WERI-Rb-1 (cell line): Measurements from ENCODE around the gene NEURL4.

Experiments
- DNase-seq: peaks from one replicate; pipeline ENCODE4 v3.0.0-alpha.2; 2020
- H3K27ac ChIP-seq: fragments of 250-450 bp; sonication (Bioruptor Pico); 2 replicates; pipeline ENCODE4 v1.5.1; 2020; ENCODE audit warnings: mild to moderate bottlenecking, moderate library complexity
- H3K27me3 ChIP-seq: fragments of 250-450 bp; sonication (Bioruptor Pico); 2 replicates; pipeline ENCODE4 v1.5.1; 2021; ENCODE audit warnings: mild to moderate bottlenecking, low read depth, moderate library complexity; ENCODE audit not compliant: insufficient read depth, severe bottlenecking
- H3K36me3 ChIP-seq: fragments of 250-450 bp; sonication (Bioruptor Pico); 2 replicates; pipeline ENCODE4 v1.5.1; 2020; ENCODE audit warnings: mild to moderate bottlenecking, moderate library complexity
- H3K4me3 ChIP-seq: 2 replicates; pipeline ENCODE4 v1.5.1; 2011; ENCODE audit warnings: low read depth, mild to moderate bottlenecking, control low read depth, low read length
- H3K9me3 ChIP-seq: fragments of 250-450 bp; sonication (Bioruptor Pico); 2 replicates; pipeline ENCODE4 v1.5.1; 2021; ENCODE audit warnings: mild to moderate bottlenecking, moderate library complexity; ENCODE audit not compliant: severe bottlenecking
- CTCF ChIP-seq: IDR thresholded peaks from 2 replicates; pipeline ENCODE4 v1.5.1; 2011; ENCODE audit warnings: low read depth, mild to moderate bottlenecking, control low read depth, inconsistent platforms, low read length

NEURL4 gene

DNA sequence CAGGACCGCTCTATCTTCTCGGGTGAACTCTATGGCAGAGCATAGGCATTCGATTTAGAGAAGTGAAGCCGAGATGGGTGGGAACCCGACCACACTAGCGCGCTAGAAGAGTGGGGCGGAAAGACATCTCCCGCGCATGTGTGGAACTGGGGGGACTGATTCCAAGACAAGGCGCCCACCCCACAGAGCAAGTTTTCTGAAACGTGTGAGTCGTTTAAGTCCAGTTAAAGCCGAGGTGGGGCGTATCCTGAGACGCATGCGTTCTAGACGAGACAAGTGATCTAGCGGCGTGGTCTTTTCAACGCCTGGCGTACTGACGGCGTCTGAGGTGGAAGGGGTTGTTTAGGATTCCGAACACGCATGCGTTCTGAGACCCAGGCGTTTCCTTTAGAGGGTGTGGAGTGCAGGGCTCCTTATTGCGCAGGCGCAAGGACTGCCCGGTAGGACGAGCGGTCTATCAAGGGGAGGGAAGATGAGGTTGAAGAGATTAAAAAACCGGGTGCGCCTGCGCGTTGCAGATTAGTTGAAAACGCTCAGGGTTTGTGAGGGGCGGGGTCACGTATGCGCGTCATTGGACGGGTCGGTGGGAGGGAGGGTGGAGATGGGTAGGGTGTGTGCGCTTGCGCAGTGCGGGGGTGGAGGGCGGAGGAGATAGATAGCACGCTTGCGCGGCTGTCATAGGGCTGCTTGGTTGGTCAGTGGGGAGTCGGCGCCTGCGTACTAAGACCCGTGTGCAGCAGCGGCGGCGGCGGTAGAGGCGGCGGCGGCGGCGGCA, 22.0 kb downstream of the NEURL4 start, which contains the start of gene EIF5A:
Gene EIF5A, plus strand, starts transcription at position 718 of the 775 bp plus-strand sequence. CDS start 2,008 bp downstream, outside the sequence.
- DNase-seq, result peak; percentile 100

DNA sequence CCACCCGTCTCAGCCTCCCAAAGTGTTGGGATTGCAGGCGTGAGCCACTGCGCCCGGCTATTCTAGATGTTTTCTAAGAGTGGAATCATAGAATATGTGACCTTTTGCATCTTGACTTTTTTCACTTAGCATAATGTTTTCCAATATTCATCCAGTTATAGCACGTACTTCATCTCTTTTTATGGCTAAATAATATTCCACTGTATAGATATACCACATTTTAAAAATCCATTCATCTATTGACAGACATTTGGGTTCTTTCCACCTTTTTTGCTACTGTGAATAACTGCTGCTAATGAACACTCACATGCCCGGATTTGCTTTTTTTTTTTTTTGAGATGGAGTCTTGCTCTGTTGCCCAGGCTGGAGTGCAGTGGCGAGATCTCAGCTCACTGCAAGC, 25.0 kb downstream of the NEURL4 start:
- Histone ChIP-seq H3K27me3 (no peaks in the 10 kb centered on the region), H3K27ac (no peak overlapping the region), H3K36me3 (peaks cover 7% of the 10 kb centered on the region), H3K9me3 (peaks cover 3% of the 10 kb centered on the region), H3K4me3 (no peak overlapping the region)
- no peak for TF ChIP-seq CTCF
- DNase-seq, result no peak

More for the DNA sequence above, 22.0 kb downstream of the NEURL4 start, which contains the start of gene EIF5A:
- Histone ChIP-seq H3K27me3 (no peaks in the 10 kb centered on the region), H3K9me3 (peaks cover 3% of the 10 kb centered on the region), H3K36me3 (peaks cover 33% of the 10 kb centered on the region), H3K27ac (peak within 1 kb of the TSS; percentile 96), H3K4me3 (peak within 1 kb of the TSS; percentile 60)
- TF ChIP-seq CTCF, result no peak

- Histone ChIP-seq H3K27ac (no peak overlapping the region; the same call in 1 of the 2 replicates), H3K27me3 (no peaks in the 10 kb centered on the region), H3K9me3 (no peaks in the 10 kb centered on the region), H3K36me3 (no peaks in the 10 kb centered on the region), H3K4me3 (peak overlapping the region; percentile 13; the same call in 1 of the 2 replicates)
- TF ChIP-seq CTCF, result peak; percentile 90
- peak; percentile 83 for DNase-seq
Measured at GRCh38 chr17:7296189-7296861, 32.8 kb downstream of the NEURL4 start.

GRCh38 chr17:7295230-7296180, 33.6 kb downstream of the NEURL4 start:
- no peaks in the 10 kb centered on the region for H3K36me3 ChIP-seq
- no peak overlapping the region for H3K4me3 ChIP-seq
- H3K9me3 ChIP-seq, result no peaks in the 10 kb centered on the region
- H3K27me3 ChIP-seq, result no peaks in the 10 kb centered on the region
- no peak for TF ChIP-seq CTCF
- no peak overlapping the region; the same call in 1 of the 2 replicates for H3K27ac ChIP-seq
- DNase-seq, result no peak

DNA sequence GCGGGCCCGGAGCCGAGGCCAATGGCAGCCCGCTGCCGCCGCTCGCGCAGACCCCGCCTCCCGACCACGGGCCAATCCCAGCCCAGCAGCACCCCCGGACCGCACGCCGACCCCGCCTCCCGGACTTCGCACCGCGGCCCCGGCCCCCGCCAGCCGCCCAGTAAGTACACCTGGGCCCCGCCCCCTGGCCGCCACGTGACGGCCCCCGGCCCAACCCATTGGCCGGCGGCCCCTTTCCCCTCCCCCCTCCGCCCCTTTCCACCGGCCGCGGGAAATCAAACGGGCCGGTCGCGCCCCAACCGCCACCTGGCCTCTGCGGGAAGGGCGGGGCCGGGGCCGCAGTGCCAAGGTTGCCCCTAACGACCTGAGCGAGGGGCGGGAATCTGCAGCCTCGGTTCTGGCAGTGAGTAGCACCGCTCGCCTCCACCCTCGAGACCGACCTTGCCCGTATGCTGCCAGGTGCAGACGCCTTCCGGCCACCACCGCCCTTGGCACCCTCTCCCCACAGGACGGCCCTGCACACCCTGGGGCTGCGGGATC, 34.5 kb downstream of the NEURL4 start, which contains the start of gene YBX2:
Gene YBX2, minus strand, starts transcription at position 26 of the 540 bp plus-strand sequence. CDS start 139 bp downstream, outside the sequence.
- no peaks in the 10 kb centered on the region for H3K27me3 ChIP-seq
- peak within 1 kb of the TSS; percentile 42 for H3K4me3 ChIP-seq
- peak; percentile 96 for DNase-seq
- H3K27ac ChIP-seq, result peak within 1 kb of the TSS; percentile 36
- no peak for TF ChIP-seq CTCF
- no peaks in the 10 kb centered on the region for H3K9me3 ChIP-seq
- H3K36me3 ChIP-seq, result no peaks in the 10 kb centered on the region
